Measurements from ENCODE around the gene CUL7.

DNA sequence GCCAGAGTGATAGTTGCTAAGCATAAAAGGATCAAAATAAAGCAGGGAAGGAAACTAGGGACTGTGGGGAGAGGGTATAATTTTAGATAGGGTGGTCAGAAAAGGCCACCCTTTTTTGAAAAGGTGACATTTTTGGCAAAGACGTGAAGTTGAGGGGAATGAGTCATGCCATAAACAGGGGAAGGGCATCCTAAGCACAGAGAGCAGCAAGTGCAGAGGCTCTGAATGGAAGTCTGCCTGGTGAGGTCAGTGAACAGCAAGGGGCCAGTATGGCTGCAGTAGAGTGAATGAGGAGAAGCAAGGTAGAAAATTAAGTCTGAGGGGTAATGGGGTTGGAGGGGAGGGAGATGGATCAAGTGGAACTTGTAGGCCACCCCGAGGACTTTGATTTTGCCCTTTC, 8.2 kb upstream of the CUL7 start:
- TF ChIP-seq, protein P1, sequence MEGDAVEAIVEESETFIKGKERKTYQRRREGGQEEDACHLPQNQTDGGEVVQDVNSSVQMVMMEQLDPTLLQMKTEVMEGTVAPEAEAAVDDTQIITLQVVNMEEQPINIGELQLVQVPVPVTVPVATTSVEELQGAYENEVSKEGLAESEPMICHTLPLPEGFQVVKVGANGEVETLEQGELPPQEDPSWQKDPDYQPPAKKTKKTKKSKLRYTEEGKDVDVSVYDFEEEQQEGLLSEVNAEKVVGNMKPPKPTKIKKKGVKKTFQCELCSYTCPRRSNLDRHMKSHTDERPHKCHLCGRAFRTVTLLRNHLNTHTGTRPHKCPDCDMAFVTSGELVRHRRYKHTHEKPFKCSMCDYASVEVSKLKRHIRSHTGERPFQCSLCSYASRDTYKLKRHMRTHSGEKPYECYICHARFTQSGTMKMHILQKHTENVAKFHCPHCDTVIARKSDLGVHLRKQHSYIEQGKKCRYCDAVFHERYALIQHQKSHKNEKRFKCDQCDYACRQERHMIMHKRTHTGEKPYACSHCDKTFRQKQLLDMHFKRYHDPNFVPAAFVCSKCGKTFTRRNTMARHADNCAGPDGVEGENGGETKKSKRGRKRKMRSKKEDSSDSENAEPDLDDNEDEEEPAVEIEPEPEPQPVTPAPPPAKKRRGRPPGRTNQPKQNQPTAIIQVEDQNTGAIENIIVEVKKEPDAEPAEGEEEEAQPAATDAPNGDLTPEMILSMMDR (IDR thresholded peaks at IDR 0.05; ENCODE audit: low read depth, low read length): no peak
- no peak for TF ChIP-seq MYC (IDR thresholded peaks at IDR 0.05; ENCODE audit: low read depth, low read length)
